Progenitor cell of endocrine pancreas (in vitro differentiated cells): ENCODE results near the gene OPRD1. TPM values are rescaled to one million over a fixed set of nuclear protein-coding genes. Genes with fewer than 3 reads are reported as not detected.
A peak's percentile ranks its signal among the peaks of the same experiment; 100 is the strongest.
"Not testable (repeated sequence)": the region's sequence is repeated elsewhere in the genome, so short reads cannot be mapped to it uniquely, and the experiment has no call there.

ENCODE experiments used
- DNase-seq: peaks from one replicate; pipeline ENCODE4 v3.0.0; 2021; ENCODE audit warnings: low spot score; ENCODE audit not compliant: unreplicated experiment
- H3K27ac Mint-ChIP-seq: 2 replicates; pipeline ENCODE4 v1.8.0; 2021; ENCODE audit warnings: mild to moderate bottlenecking, moderate library complexity, mixed read lengths
- H3K27me3 Mint-ChIP-seq: 2 replicates; pipeline ENCODE4 v1.8.0; 2021; ENCODE audit warnings: mixed read lengths
- H3K36me3 Mint-ChIP-seq: 2 replicates; pipeline ENCODE4 v1.8.0; 2022; ENCODE audit warnings: mixed read lengths; ENCODE audit not compliant: insufficient read depth
- H3K4me1 Mint-ChIP-seq: 2 replicates; pipeline ENCODE4 v1.8.0; 2021; ENCODE audit warnings: low read depth, mixed read lengths
- H3K4me3 Mint-ChIP-seq: 2 replicates; pipeline ENCODE4 v1.8.0; 2021; ENCODE audit warnings: low read depth, mild to moderate bottlenecking, moderate library complexity, mixed read lengths
- H3K9me3 Mint-ChIP-seq: 2 replicates; pipeline ENCODE4 v1.8.0; 2021; ENCODE audit warnings: low read depth, mixed read lengths
- CTCF ChIP-seq: fragments of 200-600 bp; sonication (generic); IDR thresholded peaks from one replicate; pipeline ENCODE4 v1.5.0; 2021; ENCODE audit warnings: antibody characterized with exemption, mild to moderate bottlenecking; ENCODE audit not compliant: unreplicated experiment
- total RNA-seq: library from RNA; stranded (reverse); gene quantifications from 2 replicates; pipeline ENCODE4 v1.2.1, GENCODE V29; 2021

Gene OPRD1
- total RNA-seq, 1 donor from 2014 or later = 0.67 TPM

GRCh38 chr1:28848416-28848815 is 36.4 kb downstream of the OPRD1 start:
- H3K4me3 Mint-ChIP-seq = no peak overlapping the region
- no peak for DNase-seq
- no peak for TF ChIP-seq CTCF
- H3K4me1 Mint-ChIP-seq = peaks cover 3% of the 10 kb centered on the region
- no peaks in the 10 kb centered on the region for H3K36me3 Mint-ChIP-seq
- H3K9me3 Mint-ChIP-seq = no peaks in the 10 kb centered on the region
- peak overlapping the region; percentile 37 for H3K27ac Mint-ChIP-seq
- H3K27me3 Mint-ChIP-seq = no peaks in the 10 kb centered on the region

GRCh38 chr1:28853093-28853742 is 41.2 kb downstream of the OPRD1 start:
- H3K36me3 Mint-ChIP-seq = no peaks in the 10 kb centered on the region
- H3K4me3 Mint-ChIP-seq = no peak overlapping the region
- no peak for DNase-seq
- no peak for TF ChIP-seq CTCF
- peaks cover 5% of the 10 kb centered on the region for H3K4me1 Mint-ChIP-seq
- H3K27ac Mint-ChIP-seq = no peak overlapping the region
- peaks cover 4% of the 10 kb centered on the region for H3K27me3 Mint-ChIP-seq
- no peaks in the 10 kb centered on the region for H3K9me3 Mint-ChIP-seq

- H3K27ac Mint-ChIP-seq, H3K4me3 Mint-ChIP-seq, H3K4me1 Mint-ChIP-seq, H3K9me3 Mint-ChIP-seq, DNase-seq, H3K27me3 Mint-ChIP-seq, H3K36me3 Mint-ChIP-seq: not testable (repeated sequence)
Measured at GRCh38 chr1:28854406-28854805, 42.4 kb downstream of the OPRD1 start.

GRCh38 chr1:28855046-28855445 is 43.1 kb downstream of the OPRD1 start:
- no peak overlapping the region for H3K4me3 Mint-ChIP-seq
- H3K4me1 Mint-ChIP-seq = peaks cover 2% of the 10 kb centered on the region
- DNase-seq = no peak
- TF ChIP-seq CTCF = no peak
- no peaks in the 10 kb centered on the region for H3K9me3 Mint-ChIP-seq
- no peaks in the 10 kb centered on the region for H3K36me3 Mint-ChIP-seq
- H3K27ac Mint-ChIP-seq = no peak overlapping the region
- H3K27me3 Mint-ChIP-seq = peaks cover 4% of the 10 kb centered on the region

GRCh38 chr1:28855469-28855951 is 43.5 kb downstream of the OPRD1 start:
- no peaks in the 10 kb centered on the region for H3K9me3 Mint-ChIP-seq
- H3K4me1 Mint-ChIP-seq = peaks cover 2% of the 10 kb centered on the region
- no peaks in the 10 kb centered on the region for H3K36me3 Mint-ChIP-seq
- TF ChIP-seq CTCF = no peak
- H3K4me3 Mint-ChIP-seq = no peak overlapping the region
- H3K27ac Mint-ChIP-seq = no peak overlapping the region
- DNase-seq = no peak
- peaks cover 4% of the 10 kb centered on the region for H3K27me3 Mint-ChIP-seq

GRCh38 chr1:28855969-28856368 is 44.0 kb downstream of the OPRD1 start:
- no peaks in the 10 kb centered on the region for H3K9me3 Mint-ChIP-seq
- no peak for TF ChIP-seq CTCF
- H3K36me3 Mint-ChIP-seq = no peaks in the 10 kb centered on the region
- DNase-seq = no peak
- H3K4me1 Mint-ChIP-seq = peaks cover 2% of the 10 kb centered on the region
- H3K27ac Mint-ChIP-seq = no peak overlapping the region
- no peak overlapping the region for H3K4me3 Mint-ChIP-seq
- H3K27me3 Mint-ChIP-seq = peaks cover 4% of the 10 kb centered on the region
